Epithelial cell of proximal tubule (primary cell): ENCODE measurements around the gene RXFP4. TPM values are rescaled to one million over a fixed set of nuclear protein-coding genes. Genes with fewer than 3 reads are reported as not detected.
A peak's percentile ranks its signal among the peaks of the same experiment; 100 is the strongest.

Experiments
- DNase-seq: peaks from one replicate; pipeline ENCODE4 v3.0.0-alpha.2; 2011; ENCODE audit warnings: low read depth
- H3K4me3 ChIP-seq: 2 replicates; pipeline ENCODE4 v1.5.1; 2011; ENCODE audit warnings: low read depth, mild to moderate bottlenecking, low read length
- total RNA-seq: library from RNA; depleted of rRNA; stranded (reverse); fragments of >200 nt; gene quantifications from 2 replicates; pipeline ENCODE4 v1.2.3, GENCODE V29; 2015
- TF ChIP-seq, protein P1 (sequence below): conservative IDR thresholded peaks from 2 replicates; pipeline ENCODE4 v1.5.1; 2012; ENCODE audit warnings: low read depth, mild to moderate bottlenecking, low read length

RXFP4 gene
- total RNA-seq, 1 donor from 2014 or later: not detected

DNA sequence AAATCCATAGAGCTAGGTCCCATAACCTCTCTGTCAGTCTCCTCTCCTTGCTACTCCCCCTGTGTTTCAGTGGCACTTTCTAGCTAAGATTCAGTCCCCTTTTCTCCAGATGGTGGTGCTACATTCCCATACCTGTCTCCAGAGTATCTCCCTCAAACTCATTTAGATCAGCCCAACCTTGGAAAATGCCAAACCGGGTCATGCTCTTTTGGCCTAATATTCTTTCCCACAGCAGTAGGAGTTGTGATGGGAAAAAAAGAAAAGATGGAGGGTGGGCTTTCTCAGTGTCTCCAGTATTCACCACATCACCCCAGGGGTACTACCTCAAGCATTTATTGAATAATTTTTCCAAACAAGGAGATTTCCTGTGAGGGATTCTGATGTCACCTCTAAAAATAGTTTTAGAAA lies 3.2 kb upstream of the RXFP4 start:
- TF ChIP-seq, protein P1, sequence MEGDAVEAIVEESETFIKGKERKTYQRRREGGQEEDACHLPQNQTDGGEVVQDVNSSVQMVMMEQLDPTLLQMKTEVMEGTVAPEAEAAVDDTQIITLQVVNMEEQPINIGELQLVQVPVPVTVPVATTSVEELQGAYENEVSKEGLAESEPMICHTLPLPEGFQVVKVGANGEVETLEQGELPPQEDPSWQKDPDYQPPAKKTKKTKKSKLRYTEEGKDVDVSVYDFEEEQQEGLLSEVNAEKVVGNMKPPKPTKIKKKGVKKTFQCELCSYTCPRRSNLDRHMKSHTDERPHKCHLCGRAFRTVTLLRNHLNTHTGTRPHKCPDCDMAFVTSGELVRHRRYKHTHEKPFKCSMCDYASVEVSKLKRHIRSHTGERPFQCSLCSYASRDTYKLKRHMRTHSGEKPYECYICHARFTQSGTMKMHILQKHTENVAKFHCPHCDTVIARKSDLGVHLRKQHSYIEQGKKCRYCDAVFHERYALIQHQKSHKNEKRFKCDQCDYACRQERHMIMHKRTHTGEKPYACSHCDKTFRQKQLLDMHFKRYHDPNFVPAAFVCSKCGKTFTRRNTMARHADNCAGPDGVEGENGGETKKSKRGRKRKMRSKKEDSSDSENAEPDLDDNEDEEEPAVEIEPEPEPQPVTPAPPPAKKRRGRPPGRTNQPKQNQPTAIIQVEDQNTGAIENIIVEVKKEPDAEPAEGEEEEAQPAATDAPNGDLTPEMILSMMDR: peak; percentile 83
- DNase-seq: no peak
- H3K4me3 ChIP-seq: no peak overlapping the region

DNA sequence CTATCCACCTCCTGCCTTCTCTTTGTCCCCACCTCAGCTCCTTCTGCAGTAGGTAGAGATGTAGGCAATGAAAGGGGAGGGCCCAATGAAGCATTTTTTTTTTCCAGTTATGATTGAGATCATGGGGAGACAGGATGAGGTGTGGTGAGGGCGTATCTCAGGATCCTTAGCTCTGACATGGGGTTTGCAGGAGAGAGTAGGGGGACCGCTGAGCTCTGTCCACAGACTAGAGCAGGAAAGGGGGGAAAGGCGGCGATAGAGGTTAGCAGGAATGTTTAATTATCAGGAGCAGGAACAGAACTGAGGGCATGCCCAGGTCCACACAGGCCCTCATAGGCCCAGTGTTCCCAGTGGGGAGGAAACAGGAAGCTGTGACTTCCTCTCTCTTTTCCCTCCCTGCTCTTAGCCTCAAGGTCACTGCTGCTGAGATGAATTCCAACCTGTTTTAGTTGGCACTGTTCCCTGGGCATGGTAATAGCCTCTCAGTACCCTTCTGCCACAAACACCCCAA lies 901 bp upstream of the RXFP4 start:
- TF ChIP-seq, protein P1: no peak
- H3K4me3 ChIP-seq: no peak overlapping the region
- DNase-seq: no peak

DNA sequence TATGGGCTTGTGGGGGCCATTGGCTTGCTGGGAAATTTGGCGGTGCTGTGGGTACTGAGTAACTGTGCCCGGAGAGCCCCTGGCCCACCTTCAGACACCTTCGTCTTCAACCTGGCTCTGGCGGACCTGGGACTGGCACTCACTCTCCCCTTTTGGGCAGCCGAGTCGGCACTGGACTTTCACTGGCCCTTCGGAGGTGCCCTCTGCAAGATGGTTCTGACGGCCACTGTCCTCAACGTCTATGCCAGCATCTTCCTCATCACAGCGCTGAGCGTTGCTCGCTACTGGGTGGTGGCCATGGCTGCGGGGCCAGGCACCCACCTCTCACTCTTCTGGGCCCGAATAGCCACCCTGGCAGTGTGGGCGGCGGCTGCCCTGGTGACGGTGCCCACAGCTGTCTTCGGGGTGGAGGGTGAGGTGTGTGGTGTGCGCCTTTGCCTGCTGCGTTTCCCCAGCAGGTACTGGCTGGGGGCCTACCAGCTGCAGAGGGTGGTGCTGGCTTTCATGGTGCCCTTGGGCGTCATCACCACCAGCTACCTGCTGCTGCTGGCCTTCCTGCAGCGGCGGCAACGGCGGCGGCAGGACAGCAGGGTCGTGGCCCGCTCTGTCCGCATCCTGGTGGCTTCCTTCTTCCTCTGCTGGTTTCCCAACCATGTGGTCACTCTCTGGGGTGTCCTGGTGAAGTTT lies 550 bp downstream of the RXFP4 start:
- no peak for DNase-seq
- no peak overlapping the region for H3K4me3 ChIP-seq
- TF ChIP-seq, protein P1: no peak

DNA sequence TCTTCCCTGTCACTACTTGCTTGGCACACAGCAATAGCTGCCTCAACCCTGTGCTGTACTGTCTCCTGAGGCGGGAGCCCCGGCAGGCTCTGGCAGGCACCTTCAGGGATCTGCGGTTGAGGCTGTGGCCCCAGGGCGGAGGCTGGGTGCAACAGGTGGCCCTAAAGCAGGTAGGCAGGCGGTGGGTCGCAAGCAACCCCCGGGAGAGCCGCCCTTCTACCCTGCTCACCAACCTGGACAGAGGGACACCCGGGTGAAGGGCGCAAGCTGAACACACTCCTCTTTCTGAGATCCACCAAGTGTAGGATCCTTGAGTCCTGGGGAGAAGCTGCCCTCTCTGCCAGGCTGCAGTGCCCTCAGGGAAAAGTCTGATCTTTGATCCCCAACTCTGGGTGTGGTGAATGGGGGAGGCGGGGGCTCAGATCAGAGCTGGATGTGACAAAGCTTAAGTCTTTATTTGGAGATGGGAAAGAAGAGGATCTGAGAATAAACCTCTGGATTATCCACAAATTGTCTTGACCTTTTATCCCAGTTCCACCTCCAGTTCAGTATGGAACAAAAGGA lies 1.2 kb downstream of the RXFP4 start:
- no peak for DNase-seq
- no peak overlapping the region for H3K4me3 ChIP-seq
- TF ChIP-seq, protein P1: no peak

DNA sequence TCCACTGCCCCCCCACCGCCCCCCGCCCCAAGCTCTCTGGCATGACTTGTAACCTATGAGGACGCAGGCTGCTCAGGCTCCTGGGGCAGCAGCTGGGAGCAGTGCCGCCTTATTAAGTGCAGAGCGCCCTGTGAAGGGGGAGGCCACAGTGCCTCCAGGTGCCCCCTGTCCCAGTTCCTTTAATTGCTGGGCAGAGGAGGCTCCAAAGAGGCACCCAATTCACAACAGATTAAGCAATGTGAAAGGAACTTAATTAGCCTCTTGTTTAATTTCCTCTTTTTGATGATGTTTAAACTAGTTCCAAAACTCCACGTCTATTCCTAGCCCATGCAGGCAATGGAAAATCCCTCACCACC lies 3.0 kb downstream of the RXFP4 start:
- DNase-seq: no peak
- TF ChIP-seq, protein P1: no peak
- no peak overlapping the region for H3K4me3 ChIP-seq

DNA sequence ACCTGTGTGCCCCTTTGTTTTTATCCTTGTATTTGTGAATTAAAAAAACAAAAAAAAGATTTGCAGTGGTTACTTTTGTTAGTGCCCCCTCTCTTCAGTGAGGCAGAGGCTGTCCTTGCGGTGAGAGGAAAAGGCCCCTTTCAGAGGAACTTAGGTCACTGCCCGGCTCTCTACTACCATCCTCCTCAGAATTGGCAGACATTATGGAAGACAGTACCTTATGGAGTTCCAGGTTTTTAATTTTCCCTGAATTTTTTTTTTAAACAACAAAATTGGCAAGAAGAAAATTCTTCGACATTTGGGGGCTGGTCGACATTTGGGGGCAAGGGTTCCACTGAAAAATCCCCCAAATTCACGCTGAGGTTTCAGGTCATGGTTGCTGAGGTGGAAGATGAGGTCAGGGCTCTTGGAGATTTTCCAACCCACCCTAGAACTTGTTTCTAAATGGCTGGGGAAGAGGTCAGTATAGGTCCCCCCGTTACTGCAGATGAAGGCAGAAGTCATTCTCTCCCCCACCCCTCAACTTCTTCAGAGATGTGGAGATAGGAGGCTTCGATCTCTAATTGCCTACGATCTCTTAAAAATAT lies 5.3 kb downstream of the RXFP4 start:
- TF ChIP-seq, protein P1: no peak
- H3K4me3 ChIP-seq: no peak overlapping the region
- DNase-seq: no peak
